GM12878 (cell line): Measurements from ENCODE around the gene TBC1D24. TPM values are rescaled to one million over a fixed set of nuclear protein-coding genes. Genes with fewer than 3 reads are reported as not detected.

ENCODE experiments used
- ATAC-seq: fragments of 200-7000 bp; cut with Tn5 transposase; 3 replicates; pipeline ENCODE4 v1.9.1; 2020; ENCODE audit warnings: mild to moderate bottlenecking, moderate library complexity
- BruUV-seq: library from RNA; stranded (reverse); fragments of 400-500 nt; replicated peaks from 2 replicates; lab custom pipeline; 2021; lab: Mats Ljungman, UMichigan
- CTCF ChIA-PET: fragments of 300-600 bp; sonication (Branson Sonifier 250); formaldehyde crosslinking; extraction: SDS; loops from one replicate; lab custom pipeline; 2021; ENCODE audit warnings: inconsistent platforms; lab: Yijun Ruan, JAX
- POLR2A ChIA-PET: fragments of 350-600 bp; formaldehyde crosslinking; extraction: SDS; loops from one replicate; lab custom pipeline; 2021; ENCODE audit warnings: inconsistent platforms; lab: Charles Lee
- RAD21 ChIA-PET: fragments of 300-600 bp; sonication (Branson Sonifier 250); formaldehyde crosslinking; loops from one replicate; lab custom pipeline; 2023; ENCODE audit warnings: antibody characterized with exemption; ENCODE audit not compliant: unreplicated experiment; lab: Charles Lee
- SMC1A ChIA-PET: fragments of 300-600 bp; sonication (Branson Sonifier 250); formaldehyde crosslinking; loops from one replicate; lab custom pipeline; 2023; ENCODE audit not compliant: unreplicated experiment, uncharacterized antibody; lab: Charles Lee
- DNase-seq: peaks from one replicate; pipeline ENCODE4 v3.0.0-alpha.2; 2011; ENCODE audit warnings: low read depth, low spot score
- FAIRE-seq: peaks from 3 replicates; lab custom pipeline; 2011; peaks lifted over from hg19 to GRCh38; lab: Jason Lieb, UNC
- H2AFZ ChIP-seq: 2 replicates; pipeline ENCODE4 v1.6.0; 2011; ENCODE audit warnings: low read depth, low read length, control low read depth; ENCODE audit not compliant: control insufficient read depth
- H3K27ac ChIP-seq: 2 replicates; pipeline ENCODE4 v1.5.1; 2011; ENCODE audit warnings: control low read depth; ENCODE audit not compliant: control insufficient read depth, insufficient read depth
- H3K27me3 ChIP-seq, 2 experiments: replicated peaks in 1 of 2; 2 replicates each; pipeline versions ENCODE4 v1.6.0 to v1.6.1; 2011; ENCODE audit warnings: low read length in 1 of 2; ENCODE audit not compliant: control insufficient read depth in 2 of 2, insufficient read depth in 2 of 2
- H3K36me3 ChIP-seq, 2 experiments: 2 replicates each; pipeline ENCODE4 v1.5.1; 2011; ENCODE audit warnings: low read length in 1 of 2; ENCODE audit not compliant: control insufficient read depth in 2 of 2, insufficient read depth in 2 of 2
- H3K4me1 ChIP-seq: 2 replicates; pipeline ENCODE4 v1.6.1; 2011; ENCODE audit warnings: mild to moderate bottlenecking, low read length, moderate library complexity, mixed read lengths; ENCODE audit not compliant: control insufficient read depth, insufficient read depth
- H3K4me2 ChIP-seq: 2 replicates; pipeline ENCODE4 v1.6.0; 2011; ENCODE audit warnings: control low read depth; ENCODE audit not compliant: control insufficient read depth, insufficient read depth
- H3K4me3 ChIP-seq: fragments of 200-600 bp; sonication (generic); 2 replicates; pipeline ENCODE4 v1.5.1; 2016
- H3K79me2 ChIP-seq: 2 replicates; pipeline ENCODE4 v1.6.0; 2011; ENCODE audit warnings: low read length; ENCODE audit not compliant: control insufficient read depth, insufficient read depth
- H3K9ac ChIP-seq: 2 replicates; pipeline ENCODE4 v1.8.0; 2011; ENCODE audit warnings: low read length, control low read depth, mixed read lengths; ENCODE audit not compliant: control insufficient read depth, insufficient read depth
- H3K9me3 ChIP-seq: replicated peaks from 3 replicates; pipeline ENCODE4 v1.5.1; 2011; ENCODE audit warnings: mild to moderate bottlenecking, low read length; ENCODE audit not compliant: control insufficient read depth, insufficient read depth
- H4K20me1 ChIP-seq: 2 replicates; pipeline ENCODE4 v1.6.0; 2011; ENCODE audit not compliant: control insufficient read depth, insufficient read depth
- ATF2 ChIP-seq: IDR thresholded peaks from 2 replicates; pipeline ENCODE4 v1.6.1; 2012; ENCODE audit warnings: low read length, inconsistent platforms
- BCLAF1 ChIP-seq: fragments of 450-650 bp; IDR thresholded peaks from 2 replicates; pipeline ENCODE4 v1.6.1; 2017; ENCODE audit warnings: antibody characterized with exemption, mild to moderate bottlenecking, moderate library complexity
- CHD1 ChIP-seq: IDR thresholded peaks from 2 replicates; pipeline ENCODE4 v1.6.1; 2012; ENCODE audit warnings: low read depth, low read length, improper control_type of control experiment
- CREM ChIP-seq: IDR thresholded peaks from 2 replicates; pipeline ENCODE4 v1.6.1; 2014; ENCODE audit warnings: antibody characterized with exemption, low read depth
- ETV6 ChIP-seq, 2 experiments: fragments of 450-650 bp in 1 of 2; IDR thresholded peaks in 1 of 2; conservative IDR thresholded peaks in 1 of 2; 2 replicates each; pipeline ENCODE4 v1.6.1; 2014; ENCODE audit warnings: antibody characterized with exemption in 1 of 2, borderline replicate concordance in 1 of 2, low read depth in 1 of 2, mild to moderate bottlenecking in 1 of 2, moderate library complexity in 1 of 2
- FOS ChIP-seq: IDR thresholded peaks from 3 replicates; pipeline ENCODE4 v1.6.1; 2011; ENCODE audit warnings: borderline replicate concordance; ENCODE audit not compliant: insufficient read length; ENCODE audit errors: extremely low read depth
- GABPA ChIP-seq: IDR thresholded peaks from 2 replicates; pipeline ENCODE4 v1.6.1; 2014; ENCODE audit warnings: antibody characterized with exemption, low read depth, mild to moderate bottlenecking, inconsistent platforms
- RUNX3 ChIP-seq: IDR thresholded peaks from 2 replicates; pipeline ENCODE4 v1.6.1; 2012; ENCODE audit warnings: low read length, inconsistent platforms
- SMAD5 ChIP-seq: IDR thresholded peaks from 2 replicates; pipeline ENCODE4 v1.6.1; 2016; ENCODE audit warnings: antibody characterized with exemption, low read depth
- SREBF2 ChIP-seq: IDR thresholded peaks from 2 replicates; pipeline ENCODE4 v1.6.1; 2012; ENCODE audit warnings: mild to moderate bottlenecking, low read length
- WGBS: methylation state at CpG from one replicate; pipeline ENCODE4 v1.1.6; 2016; ENCODE audit warnings: low lambda C conversion rate; ENCODE audit not compliant: insufficient replicate concordance, insufficient coverage; ENCODE audit errors: missing lambda C conversion rate; 5-methylcytosine and 5-hydroxymethylcytosine counted together
- in situ Hi-C: fragments of 300-500 bp; cut with MboI; formaldehyde crosslinking; loops from 9 replicates; pipeline ENCODE4 v1.14.3; 2018; ENCODE audit warnings: mixed read lengths
- intact Hi-C: fragments of 100-400 bp; cut with micrococcal nuclease; formaldehyde crosslinking; loops from one replicate; pipeline ENCODE4 v1.14.2; 2022; ENCODE audit not compliant: unreplicated experiment
- polyA plus RNA-seq, 11 experiments: library from polyadenylated mRNA; depleted of rRNA in 4 of 11; unstranded in 6 of 11; stranded (reverse) in 5 of 11; fragments of >200 nt; fragmentation: Nextera tagmentation in 4 of 11; fragmentation: Illumina TruSeq in 1 of 11; extraction: Ambion mirVana in 4 of 11; extraction: Trizol in 1 of 11; gene quantifications; 1 replicate in 1 of 11; 2 replicates in 10 of 11; pipeline versions ENCODE4 v1.2.1 to v1.2.3, GENCODE V29; 2011 to 2016; ENCODE audit warnings: inconsistent platforms in 2 of 11, missing spikeins in 2 of 11, low read depth in 1 of 11
- total RNA-seq, 4 experiments: library from RNA; depleted of rRNA in 3 of 4; stranded (reverse); fragments of >200 nt in 3 of 4; fragmentation: Illumina TruSeq in 1 of 4; extraction: Trizol in 1 of 4; gene quantifications; 2 replicates each; pipeline versions ENCODE4 v1.2.1 to v1.2.3, GENCODE V29; 2013 to 2021
- TF ChIP-seq, protein P1 (sequence below): fragments of 450-650 bp; IDR thresholded peaks from 2 replicates; pipeline ENCODE4 v1.6.1; 2017; ENCODE audit warnings: mild to moderate bottlenecking, moderate library complexity
- TF ChIP-seq, protein P2 (sequence below): IDR thresholded peaks from 2 replicates; pipeline ENCODE4 v1.6.1; 2012; ENCODE audit warnings: low read depth, low read length, improper control_type of control experiment
- TF ChIP-seq, protein P3 (sequence below): IDR thresholded peaks from 2 replicates; pipeline ENCODE4 v1.6.1; 2011; ENCODE audit warnings: mild to moderate bottlenecking, low read depth, low read length, moderate library complexity; ENCODE audit not compliant: insufficient replicate concordance

The TBC1D24 gene
- total and polyA plus RNA-seq, 10 of the 15 experiments (the other 5 are each of a cell fraction or from before 2014, with no cell fraction given), result 1.1 to 9.6 (median 4.5) TPM

- Histone ChIP-seq H3K36me3 (peaks cover 25 to 66% of the 10 kb centered on the region in 2 experiments), H4K20me1 (no peaks in the 10 kb centered on the region), H3K27ac (no peak overlapping the region), H3K4me2 (no peak overlapping the region), H3K4me3 (no peak overlapping the region), H3K79me2 (no peaks in the 10 kb centered on the region), H3K27me3 (no peaks in the 10 kb centered on the region), H3K9ac (no peak overlapping the region), H2AFZ (no peak overlapping the region), H3K4me1 (no peaks in the 10 kb centered on the region), H3K9me3 (no peaks in the 10 kb centered on the region)
- CTCF ChIA-PET, result interaction anchor here (0.8 kb wide), 1 partner anchor 34 kb away, joined by 3 read pairs; no protein-coding TSS in a partner anchor
- SMC1A ChIA-PET, result no interaction called here
- intact Hi-C loops, result no loop called here
- 98% methylated on average over 8 of the region's 8 CpGs for WGBS
- FAIRE-seq, result no peak
- ATAC-seq, result no peak
- TF ChIP-seq CHD1 (no peak), SREBF2 (no peak), SMAD5 (no peak), ETV6 (conservative IDR thresholded peaks at IDR 0.05 in 1 of 2, IDR thresholded peaks at IDR 0.05 in 1 of 2; ENCODE audit: borderline replicate concordance in 1 of 2, low read depth in 1 of 2) (no peak), GABPA (no peak), ATF2 (no peak), FOS (no peak), BCLAF1 (no peak), RUNX3 (no peak), CREM (no peak)
- TF ChIP-seq, protein P1, sequence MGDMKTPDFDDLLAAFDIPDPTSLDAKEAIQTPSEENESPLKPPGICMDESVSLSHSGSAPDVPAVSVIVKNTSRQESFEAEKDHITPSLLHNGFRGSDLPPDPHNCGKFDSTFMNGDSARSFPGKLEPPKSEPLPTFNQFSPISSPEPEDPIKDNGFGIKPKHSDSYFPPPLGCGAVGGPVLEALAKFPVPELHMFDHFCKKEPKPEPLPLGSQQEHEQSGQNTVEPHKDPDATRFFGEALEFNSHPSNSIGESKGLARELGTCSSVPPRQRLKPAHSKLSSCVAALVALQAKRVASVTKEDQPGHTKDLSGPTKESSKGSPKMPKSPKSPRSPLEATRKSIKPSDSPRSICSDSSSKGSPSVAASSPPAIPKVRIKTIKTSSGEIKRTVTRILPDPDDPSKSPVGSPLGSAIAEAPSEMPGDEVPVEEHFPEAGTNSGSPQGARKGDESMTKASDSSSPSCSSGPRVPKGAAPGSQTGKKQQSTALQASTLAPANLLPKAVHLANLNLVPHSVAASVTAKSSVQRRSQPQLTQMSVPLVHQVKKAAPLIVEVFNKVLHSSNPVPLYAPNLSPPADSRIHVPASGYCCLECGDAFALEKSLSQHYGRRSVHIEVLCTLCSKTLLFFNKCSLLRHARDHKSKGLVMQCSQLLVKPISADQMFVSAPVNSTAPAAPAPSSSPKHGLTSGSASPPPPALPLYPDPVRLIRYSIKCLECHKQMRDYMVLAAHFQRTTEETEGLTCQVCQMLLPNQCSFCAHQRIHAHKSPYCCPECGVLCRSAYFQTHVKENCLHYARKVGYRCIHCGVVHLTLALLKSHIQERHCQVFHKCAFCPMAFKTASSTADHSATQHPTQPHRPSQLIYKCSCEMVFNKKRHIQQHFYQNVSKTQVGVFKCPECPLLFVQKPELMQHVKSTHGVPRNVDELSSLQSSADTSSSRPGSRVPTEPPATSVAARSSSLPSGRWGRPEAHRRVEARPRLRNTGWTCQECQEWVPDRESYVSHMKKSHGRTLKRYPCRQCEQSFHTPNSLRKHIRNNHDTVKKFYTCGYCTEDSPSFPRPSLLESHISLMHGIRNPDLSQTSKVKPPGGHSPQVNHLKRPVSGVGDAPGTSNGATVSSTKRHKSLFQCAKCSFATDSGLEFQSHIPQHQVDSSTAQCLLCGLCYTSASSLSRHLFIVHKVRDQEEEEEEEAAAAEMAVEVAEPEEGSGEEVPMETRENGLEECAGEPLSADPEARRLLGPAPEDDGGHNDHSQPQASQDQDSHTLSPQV, result no peak
- TF ChIP-seq, protein P2, sequence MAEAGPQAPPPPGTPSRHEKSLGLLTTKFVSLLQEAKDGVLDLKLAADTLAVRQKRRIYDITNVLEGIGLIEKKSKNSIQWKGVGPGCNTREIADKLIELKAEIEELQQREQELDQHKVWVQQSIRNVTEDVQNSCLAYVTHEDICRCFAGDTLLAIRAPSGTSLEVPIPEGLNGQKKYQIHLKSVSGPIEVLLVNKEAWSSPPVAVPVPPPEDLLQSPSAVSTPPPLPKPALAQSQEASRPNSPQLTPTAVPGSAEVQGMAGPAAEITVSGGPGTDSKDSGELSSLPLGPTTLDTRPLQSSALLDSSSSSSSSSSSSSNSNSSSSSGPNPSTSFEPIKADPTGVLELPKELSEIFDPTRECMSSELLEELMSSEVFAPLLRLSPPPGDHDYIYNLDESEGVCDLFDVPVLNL, result no peak
- TF ChIP-seq, protein P3, sequence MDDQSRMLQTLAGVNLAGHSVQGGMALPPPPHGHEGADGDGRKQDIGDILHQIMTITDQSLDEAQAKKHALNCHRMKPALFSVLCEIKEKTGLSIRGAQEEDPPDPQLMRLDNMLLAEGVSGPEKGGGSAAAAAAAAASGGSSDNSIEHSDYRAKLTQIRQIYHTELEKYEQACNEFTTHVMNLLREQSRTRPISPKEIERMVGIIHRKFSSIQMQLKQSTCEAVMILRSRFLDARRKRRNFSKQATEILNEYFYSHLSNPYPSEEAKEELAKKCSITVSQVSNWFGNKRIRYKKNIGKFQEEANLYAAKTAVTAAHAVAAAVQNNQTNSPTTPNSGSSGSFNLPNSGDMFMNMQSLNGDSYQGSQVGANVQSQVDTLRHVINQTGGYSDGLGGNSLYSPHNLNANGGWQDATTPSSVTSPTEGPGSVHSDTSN, result no peak
- BruUV-seq, result no TSS peak
- RAD21 ChIA-PET, result no interaction called here
- POLR2A ChIA-PET, result no interaction called here
- DNase-seq, result no peak
- in situ Hi-C loops, result no loop called here
Observed at GRCh38 chr16:2452650-2453049, 22.3 kb upstream of the TBC1D24 start.
